ENCODE data around the gene IFNGR1. TPM values are rescaled to one million over a fixed set of nuclear protein-coding genes. Genes with fewer than 3 reads are reported as not detected.

IFNGR1 gene
- total RNA-seq, 3 donors from 2014 or later: 126 to 207 (median 144) TPM

- intact Hi-C loops (cut with DNase I; ENCODE audit: low total_unique reads): no loop called here
- peak overlapping the region in 1 of 2 donors; percentile 6 for H3K27ac ChIP-seq
- TF ChIP-seq CTCF (IDR thresholded peaks at IDR 0.05) (no peak), POLR2AphosphoS5 (IDR thresholded peaks at IDR 0.05) (no peak), POLR2A (IDR thresholded peaks at IDR 0.05) (no peak)
Observed at GRCh38 chr6:137163732-137164318, 55.4 kb downstream of the IFNGR1 start.

DNA sequence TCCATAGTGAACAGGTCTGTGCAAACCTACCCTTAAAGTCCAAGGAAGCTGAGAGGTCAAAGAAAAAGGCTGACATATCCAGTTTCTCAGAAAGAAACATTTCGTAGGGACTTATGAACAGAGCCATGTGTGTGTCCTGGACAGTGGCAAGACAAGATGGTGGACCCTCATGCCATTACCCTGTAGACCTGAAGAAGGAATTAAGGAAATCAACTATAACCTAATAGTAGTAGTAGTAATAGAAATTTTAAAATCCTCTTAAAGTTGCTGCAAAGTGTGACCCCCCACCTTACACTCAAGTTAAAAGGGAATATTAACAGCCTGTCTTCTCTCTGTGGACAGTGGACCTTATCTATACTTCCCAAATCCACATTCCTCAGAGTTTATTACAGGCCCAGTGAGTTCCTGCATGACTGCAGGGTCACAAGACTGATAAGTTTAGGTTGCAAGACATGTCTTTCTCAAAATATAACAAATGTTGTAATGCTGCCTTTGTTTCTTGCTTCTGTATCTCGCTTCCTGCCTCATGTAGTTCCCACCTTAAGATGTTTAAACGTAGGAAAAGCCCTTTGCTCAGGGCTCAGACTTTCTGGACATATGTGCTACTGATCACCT lies 56.4 kb downstream of the IFNGR1 start:
- DNase-seq (ENCODE audit: low spot score in 2 of 2): no peak
- TF ChIP-seq POLR2A (IDR thresholded peaks at IDR 0.05): no peak
- TF ChIP-seq CTCF (IDR thresholded peaks at IDR 0.05): no peak
- TF ChIP-seq POLR2AphosphoS5 (IDR thresholded peaks at IDR 0.05): no peak
- Histone ChIP-seq H3K27ac (no peak overlapping the region), H3K4me3 (no peak overlapping the region), H3K36me3 (no peaks in the 10 kb centered on the region), H3K4me1 (peaks cover 0 to 17% of the 10 kb centered on the region in 2 donors), H3K27me3 (no peaks in the 10 kb centered on the region), H3K9me3 (no peaks in the 10 kb centered on the region)
- intact Hi-C loops (cut with DNase I; ENCODE audit: low total_unique reads): no loop called here

More at GRCh38 chr6:137163732-137164318, 55.4 kb downstream of the IFNGR1 start:
- Histone ChIP-seq H3K36me3 (no peaks in the 10 kb centered on the region), H3K4me3 (no peak overlapping the region), H3K27me3 (no peaks in the 10 kb centered on the region), H3K4me1 (peaks cover 0 to 11% of the 10 kb centered on the region in 2 donors), H3K9me3 (no peaks in the 10 kb centered on the region)
- DNase-seq (ENCODE audit: low spot score in 2 of 2): no peak

- intact Hi-C loops (cut with DNase I; ENCODE audit: low total_unique reads): no loop called here
Observed at GRCh38 chr6:137161949-137162348, 57.2 kb downstream of the IFNGR1 start.

DNA sequence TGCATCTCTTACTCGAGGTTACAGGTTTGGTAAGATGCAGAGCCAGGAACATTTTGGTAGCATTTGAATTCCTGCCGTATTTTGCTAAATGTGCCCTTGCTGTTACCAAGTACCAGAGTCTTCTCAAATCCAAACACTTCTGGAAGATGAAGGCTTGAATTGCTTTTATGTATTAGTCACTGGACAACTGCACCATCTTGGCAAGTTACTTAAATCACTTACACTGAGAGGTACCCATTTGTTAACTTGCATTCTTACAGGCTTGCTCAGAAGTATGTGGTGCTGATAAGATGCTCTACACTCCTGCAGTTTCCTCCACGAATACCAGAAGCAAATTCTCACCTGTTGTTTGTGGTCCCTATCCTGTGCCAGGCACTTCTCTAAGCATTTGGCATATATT lies 58.4 kb downstream of the IFNGR1 start:
- Histone ChIP-seq H3K27me3 (no peaks in the 10 kb centered on the region), H3K9me3 (no peaks in the 10 kb centered on the region), H3K36me3 (no peaks in the 10 kb centered on the region), H3K4me3 (no peak overlapping the region), H3K27ac (no peak overlapping the region), H3K4me1 (peaks cover 0 to 21% of the 10 kb centered on the region in 2 donors)
- DNase-seq (ENCODE audit: low spot score in 2 of 2): no peak
- no peak for TF ChIP-seq CTCF (IDR thresholded peaks at IDR 0.05)
- intact Hi-C loops (cut with DNase I; ENCODE audit: low total_unique reads): no loop called here

More at GRCh38 chr6:137161949-137162348, 57.2 kb downstream of the IFNGR1 start:
- H3K9me3 ChIP-seq: no peaks in the 10 kb centered on the region
- H3K27me3 ChIP-seq: no peaks in the 10 kb centered on the region
- no peak overlapping the region for H3K4me3 ChIP-seq
- H3K4me1 ChIP-seq: peaks cover 0 to 21% of the 10 kb centered on the region in 2 donors
- no peak for TF ChIP-seq POLR2AphosphoS5 (IDR thresholded peaks at IDR 0.05)
- TF ChIP-seq POLR2A (IDR thresholded peaks at IDR 0.05): no peak
- no peak for TF ChIP-seq CTCF (IDR thresholded peaks at IDR 0.05)
- H3K36me3 ChIP-seq: no peaks in the 10 kb centered on the region
- no peak for DNase-seq (ENCODE audit: low spot score in 2 of 2)
- H3K27ac ChIP-seq: peak overlapping the region in 1 of 2 donors; percentile 34

GRCh38 chr6:137159912-137160311 lies 59.3 kb downstream of the IFNGR1 start:
- Histone ChIP-seq H3K27ac (no peak overlapping the region), H3K36me3 (no peaks in the 10 kb centered on the region), H3K4me1 (peaks cover 0 to 21% of the 10 kb centered on the region in 2 donors), H3K27me3 (no peaks in the 10 kb centered on the region), H3K4me3 (no peak overlapping the region), H3K9me3 (no peaks in the 10 kb centered on the region)
- no peak for DNase-seq (ENCODE audit: low spot score in 2 of 2)
- TF ChIP-seq POLR2AphosphoS5 (IDR thresholded peaks at IDR 0.05) (no peak), CTCF (IDR thresholded peaks at IDR 0.05) (no peak), POLR2A (IDR thresholded peaks at IDR 0.05) (no peak)
- intact Hi-C loops (cut with DNase I; ENCODE audit: low total_unique reads): no loop called here

All from breast epithelium (tissue), 4 donors.